Ovary (tissue), 3 donors: ENCODE results near the gene OSBP.

Experiments
- POLR2A ChIP-seq: fragments of 450-650 bp; IDR thresholded peaks from one replicate; pipeline ENCODE4 v1.6.1; 2017; ENCODE audit warnings: antibody characterized with exemption, mild to moderate bottlenecking, moderate library complexity
- TF ChIP-seq, protein P1 (sequence below), 3 donors: fragments of 450-650 bp in 2 of 3; fragments of 200-600 bp in 1 of 3; IDR thresholded peaks; one replicate each; pipeline versions ENCODE4 v1.5.1 to v1.8.0; 2016 to 2022; ENCODE audit warnings: antibody characterized with exemption in 3 of 3, mild to moderate bottlenecking in 1 of 3
- donor health status: DM: no; HTN: no; CAD: no.

GRCh38 chr11:59647245-59647980 lies 31.8 kb upstream of the OSBP start:
- TF ChIP-seq, protein P1, sequence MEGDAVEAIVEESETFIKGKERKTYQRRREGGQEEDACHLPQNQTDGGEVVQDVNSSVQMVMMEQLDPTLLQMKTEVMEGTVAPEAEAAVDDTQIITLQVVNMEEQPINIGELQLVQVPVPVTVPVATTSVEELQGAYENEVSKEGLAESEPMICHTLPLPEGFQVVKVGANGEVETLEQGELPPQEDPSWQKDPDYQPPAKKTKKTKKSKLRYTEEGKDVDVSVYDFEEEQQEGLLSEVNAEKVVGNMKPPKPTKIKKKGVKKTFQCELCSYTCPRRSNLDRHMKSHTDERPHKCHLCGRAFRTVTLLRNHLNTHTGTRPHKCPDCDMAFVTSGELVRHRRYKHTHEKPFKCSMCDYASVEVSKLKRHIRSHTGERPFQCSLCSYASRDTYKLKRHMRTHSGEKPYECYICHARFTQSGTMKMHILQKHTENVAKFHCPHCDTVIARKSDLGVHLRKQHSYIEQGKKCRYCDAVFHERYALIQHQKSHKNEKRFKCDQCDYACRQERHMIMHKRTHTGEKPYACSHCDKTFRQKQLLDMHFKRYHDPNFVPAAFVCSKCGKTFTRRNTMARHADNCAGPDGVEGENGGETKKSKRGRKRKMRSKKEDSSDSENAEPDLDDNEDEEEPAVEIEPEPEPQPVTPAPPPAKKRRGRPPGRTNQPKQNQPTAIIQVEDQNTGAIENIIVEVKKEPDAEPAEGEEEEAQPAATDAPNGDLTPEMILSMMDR (IDR thresholded peaks at IDR 0.05), result no peak
- no peak for TF ChIP-seq POLR2A
